Forelimb muscle (tissue), 1 donor: ENCODE results near the gene RYR1. TPM values are rescaled to one million over a fixed set of nuclear protein-coding genes. Genes with fewer than 3 reads are reported as not detected.
"Not testable (repeated sequence)": the region's sequence is repeated elsewhere in the genome, so short reads cannot be mapped to it uniquely, and the experiment has no call there.

Experiments
- DNase-seq: peaks from one replicate; pipeline ENCODE4 v3.0.0-alpha.2; 2013; ENCODE audit warnings: low read depth
- polyA plus RNA-seq: library from polyadenylated mRNA; unstranded; fragments of 120-200 nt; gene quantifications from one replicate; pipeline ENCODE4 v1.2.1, GENCODE V29; 2013; ENCODE audit not compliant: insufficient read length

Gene RYR1
- polyA plus RNA-seq, 1 donor = 572 TPM

DNA sequence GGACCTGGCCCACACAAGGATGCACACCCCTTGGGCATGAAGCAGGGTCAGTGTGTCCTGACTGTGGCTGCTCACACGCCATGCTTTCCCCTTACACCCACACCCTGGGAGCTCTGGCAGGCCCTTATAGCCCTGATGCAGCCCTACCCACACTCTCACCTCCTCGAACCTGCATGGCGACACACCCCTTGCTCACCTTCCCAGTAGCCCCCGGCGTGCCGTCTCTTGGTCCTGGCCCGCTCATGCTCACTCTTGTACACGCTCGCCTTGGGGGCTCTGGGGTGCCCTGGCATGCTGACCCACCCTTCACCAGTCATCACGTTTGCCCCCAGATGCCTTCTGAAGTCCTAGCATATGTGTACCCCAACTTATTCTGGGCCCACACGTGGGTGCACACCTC is 128.2 kb downstream of the RYR1 start:
- DNase-seq = no peak

GRCh38 chr19:38562096-38562495 is 128.6 kb downstream of the RYR1 start:
- DNase-seq = no peak

DNA sequence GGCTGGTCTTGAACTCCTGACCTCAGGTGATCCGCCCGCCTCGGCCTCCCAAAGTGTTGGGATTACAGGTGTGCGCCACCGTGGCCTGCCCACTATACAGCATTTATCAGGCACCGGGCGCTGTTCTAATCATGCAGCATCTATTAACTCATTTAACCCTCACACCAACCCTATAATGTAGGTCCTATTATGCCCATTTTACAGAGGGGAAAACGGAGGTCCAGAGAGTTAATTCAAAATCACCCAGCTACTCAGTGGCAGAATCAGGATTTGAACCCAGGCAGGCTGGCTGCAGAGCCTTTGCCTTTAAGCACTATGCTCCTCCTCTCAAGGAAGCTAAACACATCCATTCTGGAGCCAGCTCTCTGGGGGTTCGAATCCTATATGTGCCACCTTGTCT is 130.0 kb downstream of the RYR1 start:
- DNase-seq = no peak

DNA sequence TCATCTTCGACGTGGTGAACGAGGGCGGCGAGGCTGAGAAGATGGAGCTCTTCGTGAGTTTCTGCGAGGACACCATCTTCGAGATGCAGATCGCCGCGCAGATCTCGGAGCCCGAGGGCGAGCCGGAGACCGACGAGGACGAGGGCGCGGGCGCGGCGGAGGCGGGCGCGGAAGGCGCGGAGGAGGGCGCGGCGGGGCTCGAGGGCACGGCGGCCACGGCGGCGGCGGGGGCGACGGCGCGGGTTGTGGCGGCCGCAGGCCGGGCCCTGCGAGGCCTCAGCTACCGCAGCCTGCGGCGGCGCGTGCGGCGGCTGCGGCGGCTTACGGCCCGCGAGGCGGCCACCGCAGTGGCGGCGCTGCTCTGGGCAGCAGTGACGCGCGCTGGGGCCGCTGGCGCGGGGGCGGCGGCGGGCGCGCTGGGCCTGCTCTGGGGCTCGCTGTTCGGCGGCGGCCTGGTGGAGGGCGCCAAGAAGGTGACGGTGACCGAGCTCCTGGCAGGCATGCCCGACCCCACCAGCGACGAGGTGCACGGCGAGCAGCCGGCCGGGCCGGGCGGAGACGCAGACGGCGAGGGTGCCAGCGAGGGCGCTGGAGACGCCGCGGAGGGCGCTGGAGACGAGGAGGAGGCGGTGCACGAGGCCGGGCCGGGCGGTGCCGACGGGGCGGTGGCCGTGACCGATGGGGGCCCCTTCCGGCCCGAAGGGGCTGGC is 131.6 kb downstream of the RYR1 start:
- no peak for DNase-seq

DNA sequence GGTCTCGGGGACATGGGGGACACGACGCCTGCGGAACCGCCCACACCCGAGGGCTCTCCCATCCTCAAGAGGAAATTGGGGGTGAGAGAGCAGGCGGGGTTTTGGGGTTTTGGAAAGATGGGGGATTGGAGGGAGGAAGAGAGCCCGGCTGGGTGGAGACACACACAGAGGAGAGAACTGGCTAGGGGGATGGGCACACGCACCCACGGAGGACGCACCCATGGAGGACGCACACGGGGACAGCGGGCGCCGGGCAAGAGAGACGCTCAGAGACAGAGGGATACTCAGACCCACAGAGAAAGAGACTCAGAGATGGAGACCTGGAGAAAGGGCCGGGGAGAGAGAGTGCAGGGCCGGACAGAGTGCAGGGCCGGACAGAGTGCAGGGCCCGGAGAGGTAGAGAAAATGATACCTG is 132.2 kb downstream of the RYR1 start:
- no peak for DNase-seq

- DNase-seq = no peak
Observed at GRCh38 chr19:38569368-38569983, 136.0 kb downstream of the RYR1 start.

DNA sequence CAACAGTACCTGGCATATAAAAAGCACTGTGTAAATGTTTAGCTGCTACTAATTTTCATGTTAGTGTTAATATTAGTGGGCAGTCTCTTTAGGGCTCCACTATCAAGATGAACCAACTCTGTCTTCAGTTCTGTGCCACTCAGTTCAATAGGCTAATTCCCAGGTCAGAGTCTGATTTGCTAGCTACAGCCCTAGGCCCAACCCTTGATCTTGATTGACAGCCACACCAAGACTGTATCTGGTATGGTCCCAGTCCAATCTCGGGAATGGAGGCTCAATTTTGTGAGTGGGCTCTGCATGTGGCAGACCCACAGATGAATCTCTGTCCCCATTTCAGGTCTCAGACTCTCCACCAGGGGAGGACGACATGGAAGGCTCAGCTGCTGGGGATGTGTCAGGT is 138.2 kb downstream of the RYR1 start:
- DNase-seq = no peak

DNA sequence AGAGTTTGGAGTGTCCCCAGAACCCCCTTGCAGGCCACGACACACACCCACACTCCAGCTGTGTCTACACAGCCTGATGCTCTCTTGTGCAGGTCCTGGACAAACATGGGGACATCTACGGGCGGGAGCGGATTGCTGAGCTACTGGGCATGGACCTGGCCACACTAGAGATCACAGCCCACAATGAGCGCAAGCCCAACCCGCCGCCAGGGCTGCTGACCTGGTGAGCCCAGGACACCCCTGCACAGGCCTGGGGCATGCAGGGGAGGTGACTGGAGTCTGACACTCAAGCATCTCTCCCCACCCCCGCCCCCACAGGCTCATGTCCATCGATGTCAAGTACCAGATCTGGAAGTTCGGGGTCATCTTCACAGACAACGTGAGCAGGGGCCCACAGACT is 144.3 kb downstream of the RYR1 start:
- no peak for DNase-seq

GRCh38 chr19:38579304-38579703 is 145.8 kb downstream of the RYR1 start:
- DNase-seq = not testable (repeated sequence)

DNA sequence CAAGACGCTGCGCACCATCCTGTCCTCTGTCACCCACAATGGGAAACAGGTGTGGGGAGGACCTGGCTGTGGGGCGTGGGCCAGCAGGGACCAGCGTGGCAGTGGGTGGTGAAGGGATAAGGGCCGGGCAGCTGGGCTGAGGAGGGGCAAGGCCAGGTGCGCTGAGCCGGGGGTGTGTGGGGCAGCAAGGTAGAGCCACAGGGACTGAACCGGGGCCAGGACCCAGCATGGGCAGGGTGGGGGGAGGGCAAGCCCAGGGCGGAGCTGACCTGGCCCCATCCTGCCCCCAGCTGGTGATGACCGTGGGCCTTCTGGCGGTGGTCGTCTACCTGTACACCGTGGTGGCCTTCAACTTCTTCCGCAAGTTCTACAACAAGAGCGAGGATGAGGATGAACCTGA is 146.6 kb downstream of the RYR1 start:
- no peak for DNase-seq

DNA sequence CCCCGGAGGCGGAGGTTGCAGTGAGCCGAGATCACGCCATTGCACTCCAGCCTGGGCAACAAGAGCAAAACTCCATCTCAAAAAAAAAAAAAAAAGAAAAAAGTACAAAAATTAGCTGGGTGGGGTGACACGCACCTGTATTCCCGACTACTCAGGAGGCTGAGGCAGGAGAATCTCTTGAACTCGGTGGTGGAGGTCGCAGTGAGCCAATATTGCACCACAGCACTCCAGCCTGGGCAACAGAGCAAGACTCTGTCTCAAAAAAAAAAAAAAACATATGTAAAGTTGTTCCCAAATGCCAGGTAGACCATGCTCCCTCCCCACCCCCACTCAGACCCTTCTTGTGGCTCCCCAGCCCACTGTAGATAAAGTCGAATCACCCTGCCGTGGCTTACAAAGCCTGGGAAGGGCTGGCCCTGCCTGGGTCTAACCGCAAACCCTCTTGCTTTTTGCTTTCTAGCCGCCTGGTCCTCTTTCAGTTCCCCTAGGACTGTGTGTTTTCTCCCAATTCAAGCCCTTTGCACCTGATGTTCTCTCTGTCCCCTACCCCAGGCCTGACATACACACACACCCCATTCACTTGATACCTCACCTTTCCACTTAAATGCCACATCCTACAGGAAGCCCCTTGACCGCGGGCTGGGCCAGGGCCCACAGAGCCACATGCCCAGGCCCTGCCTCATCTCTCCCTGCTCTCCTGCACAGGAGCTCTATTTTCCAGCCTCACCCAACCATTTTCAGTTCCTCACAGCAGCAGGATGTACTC is 149.9 kb downstream of the RYR1 start:
- DNase-seq = no peak

GRCh38 chr19:38583985-38584305 is 150.5 kb downstream of the RYR1 start:
- DNase-seq = no peak

DNA sequence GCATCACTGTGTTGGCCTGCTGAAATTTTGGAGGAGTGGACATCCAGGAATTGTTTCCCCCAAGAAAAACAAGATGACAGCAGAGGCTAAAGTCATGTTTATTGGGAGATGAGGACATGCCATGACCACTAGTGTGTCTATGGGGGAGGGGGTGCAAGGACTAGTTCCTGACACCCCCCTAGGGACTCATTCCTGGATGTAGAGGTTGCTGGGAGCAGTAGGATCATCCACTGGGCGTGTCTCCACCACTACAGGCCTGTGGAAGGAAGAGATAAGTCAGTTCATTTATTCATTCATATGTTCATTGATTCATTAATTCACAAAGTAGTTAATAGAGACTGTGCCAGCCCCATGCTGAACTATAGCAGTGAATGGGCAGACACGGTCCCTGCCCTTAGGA is 154.1 kb downstream of the RYR1 start:
- DNase-seq = no peak

DNA sequence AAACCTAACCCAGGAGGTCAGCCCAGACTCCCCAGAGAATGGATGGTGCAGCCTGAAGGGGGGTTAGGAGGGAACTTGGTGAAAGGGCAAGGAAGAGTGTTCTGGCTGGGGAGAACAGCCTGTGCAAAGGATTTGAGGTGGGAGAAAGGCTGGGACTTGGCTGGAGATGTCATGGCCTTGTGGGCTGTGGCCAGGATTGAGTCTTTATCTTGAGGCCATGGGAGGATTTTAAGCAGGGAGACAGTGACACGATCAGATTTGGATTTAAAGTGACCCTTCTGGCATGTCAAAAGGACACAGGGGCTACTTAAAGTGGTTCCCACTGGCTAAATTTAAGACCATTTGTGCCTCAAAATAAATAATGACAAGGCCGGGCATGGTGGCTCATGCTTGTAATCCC is 154.6 kb downstream of the RYR1 start:
- DNase-seq = no peak

- DNase-seq = no peak
Observed at GRCh38 chr19:38592940-38593339, 159.4 kb downstream of the RYR1 start.

- no peak for DNase-seq
Observed at GRCh38 chr19:38596057-38596981, 162.8 kb downstream of the RYR1 start.

GRCh38 chr19:38597075-38597474 is 163.6 kb downstream of the RYR1 start:
- DNase-seq = no peak

DNA sequence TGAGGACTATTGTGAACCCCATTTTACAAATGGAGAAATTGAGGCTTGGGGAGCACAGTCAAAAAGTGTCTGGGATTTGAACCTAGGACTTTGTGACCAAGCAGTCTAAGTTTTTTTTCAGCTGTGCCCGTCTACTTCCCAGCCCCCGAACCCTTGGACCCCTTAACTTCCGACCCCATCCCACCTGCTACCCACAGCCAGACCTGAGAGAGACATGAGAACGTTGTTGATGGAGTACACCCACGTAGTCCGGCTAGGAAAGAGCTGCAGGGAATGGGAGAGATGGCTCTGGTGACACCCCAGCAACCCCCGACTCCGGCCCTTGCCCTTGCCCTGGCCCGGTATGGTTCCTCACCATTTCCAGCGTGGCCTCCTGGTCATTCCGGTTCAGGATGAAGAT is 166.2 kb downstream of the RYR1 start:
- no peak for DNase-seq

DNA sequence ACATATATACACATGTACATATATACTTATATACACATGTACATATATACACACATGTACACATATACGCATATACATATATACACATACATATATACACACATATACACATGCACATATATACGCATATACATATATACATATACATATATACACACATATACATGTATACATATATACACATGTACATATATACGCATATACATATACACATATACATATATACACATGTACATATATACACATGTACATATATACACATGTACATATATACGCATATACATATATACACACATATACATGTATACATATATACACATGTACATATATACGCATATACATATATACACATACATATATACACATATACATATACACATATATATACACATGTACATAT is 169.4 kb downstream of the RYR1 start:
- DNase-seq = not testable (repeated sequence)

GRCh38 chr19:38606131-38606530 is 172.6 kb downstream of the RYR1 start:
- no peak for DNase-seq

DNA sequence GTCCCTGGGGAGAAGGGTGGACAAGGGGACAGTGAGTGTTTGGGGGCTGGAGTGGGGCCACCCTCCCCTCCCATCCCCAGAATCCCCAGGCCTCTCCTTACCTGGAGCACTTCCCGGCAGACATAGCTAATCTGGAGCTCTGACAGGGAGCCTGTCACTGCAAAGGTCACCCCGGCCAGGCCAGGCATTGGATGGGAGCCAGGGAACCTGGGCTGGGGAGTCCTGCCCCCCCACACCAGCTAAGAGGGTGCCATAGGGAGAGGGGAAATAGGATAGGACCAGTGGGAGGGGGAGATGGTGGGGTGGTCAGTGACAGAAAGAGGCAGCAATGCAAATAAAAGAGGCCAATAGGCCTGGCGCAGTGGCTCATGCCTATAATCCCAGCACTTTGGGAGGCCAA is 180.8 kb downstream of the RYR1 start:
- no peak for DNase-seq

DNA sequence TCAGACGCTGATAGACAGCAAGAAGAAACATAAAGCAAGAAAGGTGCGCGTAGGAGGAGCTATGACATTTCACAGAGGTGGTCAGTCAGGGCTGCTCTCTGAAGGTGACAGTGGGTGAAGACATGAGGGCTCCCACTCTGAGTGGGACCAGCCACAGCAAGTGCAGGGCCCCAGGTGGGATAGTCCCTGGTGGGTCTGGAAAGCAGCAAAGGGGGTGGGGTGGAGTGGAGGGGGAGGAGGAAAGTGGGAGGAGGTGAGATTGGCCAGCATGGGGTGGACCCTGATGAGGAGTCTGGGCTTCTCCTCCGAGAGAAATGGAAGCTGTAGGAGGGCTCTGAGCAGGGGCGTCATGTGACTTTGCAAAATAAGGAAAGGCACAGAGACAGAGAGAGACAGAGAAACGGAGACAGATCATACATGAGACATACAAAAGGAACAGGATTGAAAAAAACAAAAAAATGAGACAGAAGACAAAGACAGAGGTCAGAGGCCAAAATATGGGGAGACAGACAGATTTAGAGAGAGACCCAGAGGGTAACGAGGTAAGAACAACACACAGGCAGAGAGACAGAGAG is 181.6 kb downstream of the RYR1 start:
- no peak for DNase-seq
